Measurements from ENCODE around the gene TENT4B.
A peak's percentile ranks its signal among the peaks of the same experiment; 100 is the strongest.
"Not testable (repeated sequence)": the region's sequence is repeated elsewhere in the genome, so short reads cannot be mapped to it uniquely, and the experiment has no call there.

Gene TENT4B

DNA sequence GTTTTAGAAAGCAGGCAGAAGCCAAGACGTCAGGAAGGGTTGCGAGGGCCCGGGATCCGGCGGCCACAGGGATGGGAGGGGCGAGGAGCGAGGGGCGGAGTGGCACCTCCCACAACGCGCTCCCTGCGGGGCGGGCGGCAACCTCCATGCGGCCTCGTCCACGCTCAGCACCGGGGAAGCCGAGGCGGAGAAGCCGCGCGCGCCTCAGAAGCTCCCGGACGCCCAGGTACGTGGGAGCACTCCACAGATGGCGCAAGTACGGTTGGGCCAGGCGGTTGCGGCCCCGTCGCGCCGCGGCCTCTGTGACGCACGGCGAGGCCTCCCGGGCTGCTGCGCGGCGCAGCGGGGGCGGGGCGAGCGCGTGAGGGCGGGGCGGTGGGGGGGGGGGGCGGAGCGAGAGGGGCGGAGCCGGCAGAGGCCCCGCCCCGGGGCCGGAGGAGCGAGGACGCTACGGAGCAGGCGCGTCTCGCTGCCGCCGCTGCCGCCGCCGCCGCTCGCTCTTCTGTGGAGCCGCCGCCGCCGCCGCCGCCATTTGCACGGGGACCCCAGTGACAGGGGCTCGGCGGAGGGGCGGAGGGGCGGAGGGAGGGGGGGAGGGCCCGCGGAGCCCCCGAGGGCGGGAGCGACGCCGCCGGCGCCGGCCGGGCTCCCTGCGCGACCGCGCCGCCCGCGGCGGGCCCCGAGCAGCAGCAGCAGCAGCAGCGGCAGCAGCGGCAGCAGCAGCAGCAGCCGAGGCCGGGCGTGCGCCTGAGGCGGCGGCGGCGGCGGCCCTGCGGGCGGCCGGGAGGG, at the start of gene TENT4B:
TSS of gene TENT4B (plus strand) at position 500 of the 789 bp plus-strand sequence. CDS start 316 bp downstream, outside the sequence.
- Histone ChIP-seq H3K36me3 (ENCODE audit: control insufficient read depth, low read depth, low read length) (no peaks in the 10 kb centered on the region), H3K4me1 (ENCODE audit: control insufficient read depth, low read depth, low read length) (peaks cover 18% of the 10 kb centered on the region), H3K9me3 (ENCODE audit: control insufficient read depth, low read depth, low read length) (no peaks in the 10 kb centered on the region), H3K9ac (ENCODE audit: low read length) (peak within 1 kb of the TSS; percentile 79), H3K4me3 (ENCODE audit: low read length) (peak within 1 kb of the TSS; percentile 78), H3K27me3 (ENCODE audit: control insufficient read depth, insufficient read depth, low read length) (peaks cover 9% of the 10 kb centered on the region), H3K27ac (ENCODE audit: low read length) (peak within 1 kb of the TSS; percentile 80)

DNA sequence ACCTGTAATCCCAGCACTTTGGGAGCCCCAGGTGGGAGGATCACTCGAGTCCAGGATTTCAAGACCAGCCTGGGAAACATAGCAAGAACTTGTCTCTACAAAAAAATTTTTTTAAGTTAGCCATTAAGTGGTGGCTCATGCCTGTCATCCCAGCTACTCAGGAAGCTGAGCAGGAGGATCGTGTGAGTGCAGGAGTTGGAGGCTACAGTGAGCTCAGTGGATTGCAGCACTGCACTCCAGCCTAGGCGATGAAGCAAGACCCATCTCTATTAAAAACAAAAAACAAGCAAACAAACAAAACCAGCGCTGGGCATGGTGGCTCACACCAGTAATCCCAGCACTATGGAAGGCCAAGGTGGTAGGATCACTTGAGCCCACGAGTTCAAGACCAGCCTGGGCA, 49.3 kb upstream of the TENT4B start:
- Histone ChIP-seq H3K27me3 (ENCODE audit: control insufficient read depth, insufficient read depth, low read length) (no peaks in the 10 kb centered on the region), H3K9ac (ENCODE audit: low read length) (no peak overlapping the region), H3K9me3 (ENCODE audit: control insufficient read depth, low read depth, low read length) (no peaks in the 10 kb centered on the region), H3K27ac (ENCODE audit: low read length) (no peak overlapping the region), H3K36me3 (ENCODE audit: control insufficient read depth, low read depth, low read length) (peaks cover 58% of the 10 kb centered on the region), H3K4me3 (ENCODE audit: low read length) (no peak overlapping the region), H3K4me1 (ENCODE audit: control insufficient read depth, low read depth, low read length) (no peaks in the 10 kb centered on the region)

- Histone ChIP-seq H3K27ac (ENCODE audit: low read length) (no peak overlapping the region), H3K36me3 (ENCODE audit: control insufficient read depth, low read depth, low read length) (no peaks in the 10 kb centered on the region), H3K4me1 (ENCODE audit: control insufficient read depth, low read depth, low read length) (no peaks in the 10 kb centered on the region), H3K9ac (ENCODE audit: low read length) (no peak overlapping the region), H3K27me3 (ENCODE audit: control insufficient read depth, insufficient read depth, low read length) (no peaks in the 10 kb centered on the region), H3K4me3 (ENCODE audit: low read length) (no peak overlapping the region), H3K9me3 (ENCODE audit: control insufficient read depth, low read depth, low read length) (no peaks in the 10 kb centered on the region)
Measured at GRCh38 chr16:50114357-50115129, 38.6 kb upstream of the TENT4B start.

DNA sequence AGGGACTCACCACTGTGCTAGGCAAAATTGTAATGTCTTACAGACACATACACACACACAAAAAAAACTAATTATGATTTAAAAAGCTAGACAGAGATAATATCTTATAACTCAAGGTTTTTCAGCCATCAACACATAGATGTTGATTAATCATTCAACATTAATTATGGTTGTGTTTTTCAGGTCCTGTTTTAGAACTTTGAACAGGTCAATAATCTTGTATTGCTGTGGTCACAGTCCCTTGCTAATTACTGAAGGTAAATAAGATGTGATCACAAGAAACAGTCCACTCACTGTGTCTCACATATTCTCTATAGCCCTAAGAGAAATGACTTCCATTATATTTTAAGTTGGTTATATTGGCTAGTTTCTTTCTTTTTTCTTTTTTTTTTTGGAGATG, 32.4 kb upstream of the TENT4B start:
- no peak overlapping the region for H3K27ac ChIP-seq (ENCODE audit: low read length)
- no peaks in the 10 kb centered on the region for H3K9me3 ChIP-seq (ENCODE audit: control insufficient read depth, low read depth, low read length)
- no peaks in the 10 kb centered on the region for H3K27me3 ChIP-seq (ENCODE audit: control insufficient read depth, insufficient read depth, low read length)
- H3K9ac ChIP-seq (ENCODE audit: low read length): no peak overlapping the region
- no peaks in the 10 kb centered on the region for H3K4me1 ChIP-seq (ENCODE audit: control insufficient read depth, low read depth, low read length)
- no peaks in the 10 kb centered on the region for H3K36me3 ChIP-seq (ENCODE audit: control insufficient read depth, low read depth, low read length)
- no peak overlapping the region for H3K4me3 ChIP-seq (ENCODE audit: low read length)

DNA sequence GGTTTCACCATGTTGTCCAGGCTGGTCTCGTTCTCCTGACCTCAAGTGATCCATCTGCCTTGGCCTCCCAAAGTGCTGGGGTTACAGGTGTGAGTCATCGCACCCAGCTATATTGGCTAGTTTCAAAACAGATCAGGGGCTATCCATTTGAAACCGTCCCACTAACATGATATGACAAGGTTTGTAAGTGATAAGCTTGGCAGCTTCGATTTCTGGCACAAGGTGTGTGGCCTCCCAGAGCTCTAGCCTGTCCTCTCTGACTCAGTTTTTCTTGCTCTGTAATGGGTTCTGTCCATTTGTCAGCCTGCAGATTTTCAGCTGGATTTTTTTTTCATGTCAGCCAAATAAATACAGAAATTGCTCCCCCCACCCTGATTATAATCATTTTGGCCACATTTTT, 31.8 kb upstream of the TENT4B start:
- Histone ChIP-seq H3K4me1 (ENCODE audit: control insufficient read depth, low read depth, low read length) (no peaks in the 10 kb centered on the region), H3K36me3 (ENCODE audit: control insufficient read depth, low read depth, low read length) (no peaks in the 10 kb centered on the region), H3K27me3 (ENCODE audit: control insufficient read depth, insufficient read depth, low read length) (no peaks in the 10 kb centered on the region), H3K9ac (ENCODE audit: low read length) (no peak overlapping the region), H3K27ac (ENCODE audit: low read length) (no peak overlapping the region), H3K9me3 (ENCODE audit: control insufficient read depth, low read depth, low read length) (no peaks in the 10 kb centered on the region), H3K4me3 (ENCODE audit: low read length) (no peak overlapping the region)

GRCh38 chr16:50121721-50122445, 31.2 kb upstream of the TENT4B start:
- Histone ChIP-seq H3K9ac (ENCODE audit: low read length) (no peak overlapping the region), H3K27me3 (ENCODE audit: control insufficient read depth, insufficient read depth, low read length) (no peaks in the 10 kb centered on the region), H3K4me1 (ENCODE audit: control insufficient read depth, low read depth, low read length) (no peaks in the 10 kb centered on the region), H3K27ac (ENCODE audit: low read length) (no peak overlapping the region), H3K4me3 (ENCODE audit: low read length) (no peak overlapping the region), H3K36me3 (ENCODE audit: control insufficient read depth, low read depth, low read length) (no peaks in the 10 kb centered on the region), H3K9me3 (ENCODE audit: control insufficient read depth, low read depth, low read length) (no peaks in the 10 kb centered on the region)

DNA sequence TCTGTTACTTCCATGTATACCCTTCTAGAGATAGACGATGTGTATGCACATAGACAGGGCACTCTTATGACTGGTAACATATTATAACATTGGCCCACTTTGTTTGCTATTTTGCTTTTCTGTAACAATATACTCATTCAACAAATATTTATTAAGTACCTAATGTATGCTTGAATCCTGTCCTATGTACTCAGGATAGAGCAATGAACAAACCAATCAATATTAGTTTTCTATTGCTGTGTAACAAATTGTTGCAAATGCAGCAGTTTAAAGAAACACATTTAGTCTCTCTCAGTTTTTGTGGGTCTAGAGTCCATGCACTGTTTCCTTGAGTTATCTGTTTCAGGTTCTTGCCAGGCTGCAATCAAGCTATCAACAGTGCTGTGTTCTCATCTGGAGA, 29.7 kb upstream of the TENT4B start:
- H3K36me3 ChIP-seq (ENCODE audit: control insufficient read depth, low read depth, low read length): no peaks in the 10 kb centered on the region
- H3K27ac ChIP-seq (ENCODE audit: low read length): no peak overlapping the region
- no peak overlapping the region for H3K9ac ChIP-seq (ENCODE audit: low read length)
- no peak overlapping the region for H3K4me3 ChIP-seq (ENCODE audit: low read length)
- no peaks in the 10 kb centered on the region for H3K4me1 ChIP-seq (ENCODE audit: control insufficient read depth, low read depth, low read length)
- no peaks in the 10 kb centered on the region for H3K27me3 ChIP-seq (ENCODE audit: control insufficient read depth, insufficient read depth, low read length)
- H3K9me3 ChIP-seq (ENCODE audit: control insufficient read depth, low read depth, low read length): no peaks in the 10 kb centered on the region

GRCh38 chr16:50124769-50125168, 28.3 kb upstream of the TENT4B start:
- Histone ChIP-seq H3K4me3 (ENCODE audit: low read length) (no peak overlapping the region), H3K27me3 (ENCODE audit: control insufficient read depth, insufficient read depth, low read length) (no peaks in the 10 kb centered on the region), H3K27ac (ENCODE audit: low read length) (no peak overlapping the region), H3K9ac (ENCODE audit: low read length) (no peak overlapping the region), H3K4me1 (ENCODE audit: control insufficient read depth, low read depth, low read length) (no peaks in the 10 kb centered on the region), H3K36me3 (ENCODE audit: control insufficient read depth, low read depth, low read length) (no peaks in the 10 kb centered on the region), H3K9me3 (ENCODE audit: control insufficient read depth, low read depth, low read length) (no peaks in the 10 kb centered on the region)

GRCh38 chr16:50126183-50126582, 26.9 kb upstream of the TENT4B start:
- H3K4me3 ChIP-seq (ENCODE audit: low read length): no peak overlapping the region
- H3K4me1 ChIP-seq (ENCODE audit: control insufficient read depth, low read depth, low read length): no peaks in the 10 kb centered on the region

GRCh38 chr16:50132571-50132970, 20.5 kb upstream of the TENT4B start:
- H3K9ac ChIP-seq (ENCODE audit: low read length); H3K9me3 ChIP-seq (ENCODE audit: control insufficient read depth, low read depth, low read length); H3K4me1 ChIP-seq (ENCODE audit: control insufficient read depth, low read depth, low read length); H3K27ac ChIP-seq (ENCODE audit: low read length); H3K4me3 ChIP-seq (ENCODE audit: low read length); H3K36me3 ChIP-seq (ENCODE audit: control insufficient read depth, low read depth, low read length); H3K27me3 ChIP-seq (ENCODE audit: control insufficient read depth, insufficient read depth, low read length): not testable (repeated sequence)

More at GRCh38 chr16:50126183-50126582, 26.9 kb upstream of the TENT4B start:
- Histone ChIP-seq H3K9ac (ENCODE audit: low read length) (no peak overlapping the region), H3K27me3 (ENCODE audit: control insufficient read depth, insufficient read depth, low read length) (no peaks in the 10 kb centered on the region), H3K27ac (ENCODE audit: low read length) (no peak overlapping the region), H3K9me3 (ENCODE audit: control insufficient read depth, low read depth, low read length) (no peaks in the 10 kb centered on the region), H3K36me3 (ENCODE audit: control insufficient read depth, low read depth, low read length) (no peaks in the 10 kb centered on the region)

- H3K9ac ChIP-seq (ENCODE audit: low read length): no peak overlapping the region
- H3K36me3 ChIP-seq (ENCODE audit: control insufficient read depth, low read depth, low read length): no peaks in the 10 kb centered on the region
- H3K27ac ChIP-seq (ENCODE audit: low read length): no peak overlapping the region
- no peaks in the 10 kb centered on the region for H3K27me3 ChIP-seq (ENCODE audit: control insufficient read depth, insufficient read depth, low read length)
- H3K4me1 ChIP-seq (ENCODE audit: control insufficient read depth, low read depth, low read length): no peaks in the 10 kb centered on the region
- no peaks in the 10 kb centered on the region for H3K9me3 ChIP-seq (ENCODE audit: control insufficient read depth, low read depth, low read length)
- no peak overlapping the region for H3K4me3 ChIP-seq (ENCODE audit: low read length)
Measured at GRCh38 chr16:50133214-50133613, 19.9 kb upstream of the TENT4B start.

Measured in iPS-18a (cell line).